DOHH2 (cell line): ENCODE results near the gene ZNF85.

ENCODE experiments used
- H3F3A ChIP-seq: fragments of 200-600 bp; sonication (generic), shearing (Covaris generic); 2 replicates; pipeline ENCODE4 v1.6.0; 2016; ENCODE audit warnings: antibody characterized with exemption, mild to moderate bottlenecking; ENCODE audit not compliant: control insufficient read depth, insufficient read depth
- H3K27ac ChIP-seq: fragments of 200-600 bp; sonication (generic); 2 replicates; pipeline ENCODE4 v1.5.1; 2014; ENCODE audit warnings: low read depth, mild to moderate bottlenecking, low read length, moderate library complexity
- H3K27me3 ChIP-seq: fragments of 200-600 bp; sonication (generic); 2 replicates; pipeline ENCODE4 v1.6.1; 2014; ENCODE audit warnings: mild to moderate bottlenecking, low read length, mixed read lengths; ENCODE audit not compliant: control insufficient read depth
- H3K36me3 ChIP-seq: fragments of 200-600 bp; sonication (generic); 2 replicates; pipeline ENCODE4 v1.6.1; 2014; ENCODE audit warnings: mild to moderate bottlenecking, low read length, moderate library complexity, mixed read lengths; ENCODE audit not compliant: control insufficient read depth
- H3K4me1 ChIP-seq: fragments of 200-600 bp; sonication (generic); 2 replicates; pipeline ENCODE4 v1.6.1; 2014; ENCODE audit warnings: mild to moderate bottlenecking, low read length, mixed read lengths; ENCODE audit not compliant: control insufficient read depth
- H3K4me2 ChIP-seq: fragments of 200-600 bp; sonication (generic); 2 replicates; pipeline ENCODE4 v1.6.0; 2014; ENCODE audit warnings: mild to moderate bottlenecking, low read length, moderate library complexity
- H3K4me3 ChIP-seq: fragments of 200-600 bp; sonication (generic); 2 replicates; pipeline ENCODE4 v1.5.1; 2014; ENCODE audit warnings: mild to moderate bottlenecking, low read length, mixed read lengths
- H3K79me2 ChIP-seq: fragments of 200-600 bp; sonication (generic); 2 replicates; pipeline ENCODE4 v1.6.1; 2014; ENCODE audit warnings: mild to moderate bottlenecking, low read length, mixed read lengths; ENCODE audit not compliant: control insufficient read depth
- H3K9me2 ChIP-seq: fragments of 200-600 bp; sonication (generic); replicated peaks from 2 replicates; pipeline ENCODE4 v1.6.1; 2014; ENCODE audit warnings: mild to moderate bottlenecking, low read length, mixed read lengths; ENCODE audit not compliant: control insufficient read depth
- H3K9me3 ChIP-seq: fragments of 200-600 bp; sonication (generic); 2 replicates; pipeline ENCODE4 v1.6.1; 2014; ENCODE audit warnings: antibody characterized with exemption, low read length, mixed read lengths; ENCODE audit not compliant: control insufficient read depth, insufficient read depth
- H4K20me1 ChIP-seq: fragments of 200-600 bp; sonication (generic); 2 replicates; pipeline ENCODE4 v1.6.0; 2014; ENCODE audit warnings: low read depth, mild to moderate bottlenecking, antibody characterized with exemption, low read length, moderate library complexity; ENCODE audit not compliant: control insufficient read depth, insufficient read depth
- EZH2phosphoT487 ChIP-seq: fragments of 200-600 bp; sonication (generic); IDR thresholded peaks from 2 replicates; pipeline ENCODE4 v1.6.1; 2017; ENCODE audit warnings: borderline replicate concordance, mild to moderate bottlenecking, antibody characterized with exemption, low read length, moderate library complexity, mixed read lengths
- TF ChIP-seq, protein P1 (sequence below): fragments of 200-600 bp; sonication (generic); IDR thresholded peaks from one replicate; pipeline ENCODE4 v1.5.1; 2014; ENCODE audit warnings: antibody characterized with exemption, mild to moderate bottlenecking, low read depth, low read length; ENCODE audit not compliant: poor library complexity, severe bottlenecking

Gene ZNF85

GRCh38 chr19:20923077-20923871 is at the start of gene ZNF85:
Gene ZNF85 (plus strand): TSS chr19:20923251. CDS start chr19:20923401, 150 bp downstream.
- peak within 1 kb of the TSS; percentile 72 for H3K4me2 ChIP-seq
- TF ChIP-seq, protein P1, sequence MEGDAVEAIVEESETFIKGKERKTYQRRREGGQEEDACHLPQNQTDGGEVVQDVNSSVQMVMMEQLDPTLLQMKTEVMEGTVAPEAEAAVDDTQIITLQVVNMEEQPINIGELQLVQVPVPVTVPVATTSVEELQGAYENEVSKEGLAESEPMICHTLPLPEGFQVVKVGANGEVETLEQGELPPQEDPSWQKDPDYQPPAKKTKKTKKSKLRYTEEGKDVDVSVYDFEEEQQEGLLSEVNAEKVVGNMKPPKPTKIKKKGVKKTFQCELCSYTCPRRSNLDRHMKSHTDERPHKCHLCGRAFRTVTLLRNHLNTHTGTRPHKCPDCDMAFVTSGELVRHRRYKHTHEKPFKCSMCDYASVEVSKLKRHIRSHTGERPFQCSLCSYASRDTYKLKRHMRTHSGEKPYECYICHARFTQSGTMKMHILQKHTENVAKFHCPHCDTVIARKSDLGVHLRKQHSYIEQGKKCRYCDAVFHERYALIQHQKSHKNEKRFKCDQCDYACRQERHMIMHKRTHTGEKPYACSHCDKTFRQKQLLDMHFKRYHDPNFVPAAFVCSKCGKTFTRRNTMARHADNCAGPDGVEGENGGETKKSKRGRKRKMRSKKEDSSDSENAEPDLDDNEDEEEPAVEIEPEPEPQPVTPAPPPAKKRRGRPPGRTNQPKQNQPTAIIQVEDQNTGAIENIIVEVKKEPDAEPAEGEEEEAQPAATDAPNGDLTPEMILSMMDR: no peak
- no peak for TF ChIP-seq EZH2phosphoT487
- H3K4me1 ChIP-seq: peaks cover 18% of the 10 kb centered on the region
- H3K36me3 ChIP-seq: peaks cover 20% of the 10 kb centered on the region
- H3K4me3 ChIP-seq: peak within 1 kb of the TSS; percentile 84
- no peaks in the 10 kb centered on the region for H4K20me1 ChIP-seq
- no peaks in the 10 kb centered on the region for H3K9me2 ChIP-seq
- H3K27ac ChIP-seq: peak within 1 kb of the TSS; percentile 77
- peaks cover 51% of the 10 kb centered on the region for H3K79me2 ChIP-seq
- H3K9me3 ChIP-seq: peaks cover 10% of the 10 kb centered on the region; the same call in 1 of the 2 replicates
- no peaks in the 10 kb centered on the region for H3F3A ChIP-seq
- no peaks in the 10 kb centered on the region for H3K27me3 ChIP-seq

DNA sequence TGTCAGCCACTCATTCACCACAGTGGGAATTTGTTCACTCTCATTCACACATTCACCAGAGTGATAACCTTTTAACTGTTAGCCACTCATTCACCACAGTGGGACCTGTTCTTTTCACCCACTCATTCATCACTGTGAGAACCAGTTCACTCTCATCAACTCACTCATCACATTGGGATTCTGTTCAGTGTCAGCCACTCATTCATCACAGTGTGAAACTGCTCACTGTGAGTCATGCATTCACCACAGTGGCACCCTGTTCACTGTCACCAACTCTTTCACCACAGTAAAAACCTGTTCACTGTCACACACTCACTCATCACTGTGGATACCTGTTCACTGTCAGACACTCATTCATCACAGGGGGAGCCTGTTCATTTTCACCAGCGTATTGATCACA is 43.5 kb upstream of the ZNF85 start:
- no peak overlapping the region for H3K4me2 ChIP-seq

GRCh38 chr19:20912973-20913372 is 10.1 kb upstream of the ZNF85 start:
- TF ChIP-seq, protein P1: no peak
- TF ChIP-seq EZH2phosphoT487: no peak
- Histone ChIP-seq H3K27me3 (no peaks in the 10 kb centered on the region), H3K27ac (no peak overlapping the region), H3K4me3 (no peak overlapping the region), H3K4me1 (no peaks in the 10 kb centered on the region), H3K4me2 (no peak overlapping the region), H3K36me3 (no peaks in the 10 kb centered on the region), H3F3A (no peaks in the 10 kb centered on the region), H3K9me3 (peaks cover 55% of the 10 kb centered on the region; the same call in 1 of the 2 replicates), H4K20me1 (no peaks in the 10 kb centered on the region), H3K9me2 (no peaks in the 10 kb centered on the region), H3K79me2 (no peaks in the 10 kb centered on the region)

More for the DNA sequence above, 43.5 kb upstream of the ZNF85 start:
- Histone ChIP-seq H3F3A (no peaks in the 10 kb centered on the region), H3K9me2 (no peaks in the 10 kb centered on the region), H3K27me3 (no peaks in the 10 kb centered on the region), H3K4me1 (no peaks in the 10 kb centered on the region), H4K20me1 (no peaks in the 10 kb centered on the region), H3K9me3 (peaks cover 59% of the 10 kb centered on the region), H3K4me3 (no peak overlapping the region), H3K27ac (no peak overlapping the region), H3K79me2 (no peaks in the 10 kb centered on the region), H3K36me3 (no peaks in the 10 kb centered on the region)
- TF ChIP-seq, protein P1: no peak
- no peak for TF ChIP-seq EZH2phosphoT487
